ENCODE results near the gene KLRC1.
"Not testable (repeated sequence)": the region's sequence is repeated elsewhere in the genome, so short reads cannot be mapped to it uniquely, and the experiment has no call there.

The KLRC1 gene

DNA sequence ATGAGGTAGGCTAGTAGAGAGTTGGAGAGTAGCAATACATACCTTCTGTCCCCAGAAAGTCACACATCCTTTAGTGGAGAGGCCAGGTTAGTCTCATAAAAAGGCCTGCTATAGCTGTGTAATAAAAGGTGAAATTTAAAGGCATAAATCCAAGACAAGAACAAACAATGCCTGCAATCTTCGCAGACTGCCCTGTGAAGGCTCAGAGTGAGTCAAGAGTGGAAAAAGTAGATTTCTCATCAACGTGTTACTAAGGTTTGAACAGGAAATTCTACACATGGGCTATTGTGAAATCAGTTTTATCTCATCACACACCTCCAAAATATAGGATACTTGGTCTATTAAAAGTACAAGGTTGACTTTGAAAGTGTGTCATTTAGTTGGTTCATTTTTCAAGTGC is at the start of gene KLRC1:
TSS of gene KLRC1 (minus strand) at position 222 of the 400 bp plus-strand sequence. CDS start 2,221 bp downstream, outside the sequence.
- DNase-seq (ENCODE audit: low spot score), result no peak

DNA sequence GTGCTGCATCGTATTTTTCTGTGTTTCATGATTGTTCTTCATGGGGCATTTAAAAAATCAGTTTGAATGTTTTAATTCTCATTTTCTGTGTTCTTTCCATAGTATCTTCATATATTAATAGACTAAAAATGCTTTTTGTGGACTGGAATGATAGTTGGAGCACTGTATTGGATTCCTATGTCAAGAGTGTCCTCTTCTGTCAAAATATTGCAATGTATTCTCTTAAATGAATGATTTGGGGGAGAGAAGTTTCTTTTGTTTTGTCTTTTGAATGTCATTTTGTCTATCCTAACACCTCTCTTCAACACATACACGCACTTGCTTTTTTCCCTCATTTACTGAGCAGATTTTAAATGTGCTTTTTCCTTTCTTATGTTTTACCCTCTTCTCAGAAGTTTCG is 47.9 kb upstream of the KLRC1 start:
- DNase-seq (ENCODE audit: low spot score), result peak; percentile 7

- no peak for DNase-seq (ENCODE audit: low spot score)
Measured at GRCh38 chr12:10498042-10498441, 44.9 kb upstream of the KLRC1 start.

GRCh38 chr12:10497602-10498001 is 44.4 kb upstream of the KLRC1 start:
- no peak for DNase-seq (ENCODE audit: low spot score)

DNA sequence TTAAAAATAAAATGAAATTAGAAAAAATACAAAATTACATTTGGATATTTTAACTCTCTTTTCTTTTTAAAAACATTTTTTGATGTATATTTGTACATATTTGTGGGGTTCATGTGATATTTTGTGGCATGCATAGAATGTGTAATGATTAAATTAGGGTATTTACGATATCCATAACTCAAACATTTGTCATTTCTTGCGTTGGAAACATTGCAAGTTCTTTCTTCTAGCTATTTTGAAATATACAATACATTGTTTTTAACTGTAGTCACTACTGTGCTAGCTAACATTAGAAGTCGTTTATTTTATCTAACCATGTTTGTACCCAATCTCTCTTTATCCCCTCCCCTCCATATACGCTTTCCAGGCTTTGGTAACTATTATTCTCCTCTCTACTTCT is 38.6 kb upstream of the KLRC1 start:
- DNase-seq (ENCODE audit: low spot score), result no peak

DNA sequence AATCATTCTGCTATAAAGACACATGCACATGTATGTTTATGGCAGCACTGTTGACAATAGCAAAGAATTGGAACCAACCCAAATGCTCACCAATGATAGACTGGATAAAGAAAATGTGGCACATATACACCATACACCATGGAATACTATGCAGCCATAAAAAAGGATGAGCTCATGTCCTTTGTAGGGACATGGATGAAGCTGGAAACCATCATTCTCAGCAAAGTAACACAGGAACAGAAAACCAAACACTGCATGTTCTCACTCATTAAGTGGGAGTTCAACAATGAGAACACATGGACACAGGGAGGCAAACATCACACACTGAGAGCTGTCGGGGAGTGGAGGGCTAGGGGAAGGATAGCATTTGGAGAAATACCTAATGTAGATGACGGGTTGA is 34.2 kb upstream of the KLRC1 start:
- not testable (repeated sequence) for DNase-seq (ENCODE audit: low spot score)

GRCh38 chr12:10481901-10482300 is 28.7 kb upstream of the KLRC1 start:
- DNase-seq (ENCODE audit: low spot score), result not testable (repeated sequence)

DNA sequence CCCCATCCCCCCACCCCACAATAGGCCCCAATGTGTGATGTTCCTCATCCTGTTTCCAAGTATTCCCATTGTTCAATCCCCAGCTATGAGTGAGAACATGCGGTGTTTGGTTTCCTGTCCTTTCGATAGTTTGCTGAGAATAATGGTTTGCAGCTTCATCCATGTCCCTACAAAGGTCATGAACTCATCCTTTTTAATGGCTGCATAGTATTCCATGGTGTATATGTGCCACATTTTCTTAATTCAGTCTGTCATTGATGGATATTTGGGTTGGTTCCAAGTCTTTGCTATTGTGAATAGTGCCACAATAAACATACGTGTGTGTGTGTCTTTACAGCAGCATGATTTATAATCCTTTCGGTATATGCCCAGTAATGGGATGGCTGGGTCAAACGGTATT is 19.6 kb upstream of the KLRC1 start:
- not testable (repeated sequence) for DNase-seq (ENCODE audit: low spot score)

GRCh38 chr12:10469701-10470100 is 16.5 kb upstream of the KLRC1 start:
- no peak for DNase-seq (ENCODE audit: low spot score)

DNA sequence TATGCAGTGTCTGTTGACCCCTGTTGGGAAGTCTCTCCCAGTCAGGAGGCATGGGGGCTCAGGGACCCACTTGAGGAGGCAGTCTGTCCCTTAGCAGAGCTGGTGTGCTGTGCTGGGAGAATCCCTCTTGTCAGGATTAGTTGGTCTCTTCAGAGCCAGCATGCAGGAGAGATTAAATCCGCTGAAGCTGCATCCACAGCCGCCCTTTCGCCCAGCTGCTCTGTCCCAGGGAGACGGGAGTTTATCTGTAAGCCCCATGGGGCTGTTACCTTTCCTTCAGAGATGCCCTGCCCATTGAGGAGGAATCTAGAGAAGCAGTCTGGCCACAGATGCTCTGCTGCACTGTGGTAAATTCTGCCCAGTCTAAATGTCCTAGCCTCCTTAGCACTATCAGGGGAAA is 13.1 kb upstream of the KLRC1 start:
- no peak for DNase-seq (ENCODE audit: low spot score)

GRCh38 chr12:10457760-10458159 is 4.6 kb upstream of the KLRC1 start:
- no peak for DNase-seq (ENCODE audit: low spot score)

- DNase-seq (ENCODE audit: low spot score), result no peak
Measured at GRCh38 chr12:10456856-10457255, 3.7 kb upstream of the KLRC1 start.

DNA sequence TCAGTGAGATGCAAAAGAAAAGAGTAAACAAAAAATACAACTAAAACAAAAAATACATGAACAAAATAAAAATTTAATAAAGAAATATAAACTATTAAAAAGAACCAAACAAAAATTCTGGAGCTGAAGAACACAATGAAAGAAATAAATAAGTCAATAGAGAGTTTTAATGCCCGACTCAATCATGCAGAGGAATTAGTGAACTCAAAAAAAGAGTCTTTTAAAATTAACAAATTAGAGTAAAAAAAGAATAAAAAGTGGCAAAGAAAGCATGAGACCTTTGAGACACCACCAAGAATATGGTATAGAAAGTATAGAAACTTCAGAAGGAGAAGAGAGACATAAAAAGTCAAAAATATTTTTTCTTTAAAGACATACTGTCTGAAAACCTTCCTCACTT is 2.6 kb upstream of the KLRC1 start:
- no peak for DNase-seq (ENCODE audit: low spot score)

DNA sequence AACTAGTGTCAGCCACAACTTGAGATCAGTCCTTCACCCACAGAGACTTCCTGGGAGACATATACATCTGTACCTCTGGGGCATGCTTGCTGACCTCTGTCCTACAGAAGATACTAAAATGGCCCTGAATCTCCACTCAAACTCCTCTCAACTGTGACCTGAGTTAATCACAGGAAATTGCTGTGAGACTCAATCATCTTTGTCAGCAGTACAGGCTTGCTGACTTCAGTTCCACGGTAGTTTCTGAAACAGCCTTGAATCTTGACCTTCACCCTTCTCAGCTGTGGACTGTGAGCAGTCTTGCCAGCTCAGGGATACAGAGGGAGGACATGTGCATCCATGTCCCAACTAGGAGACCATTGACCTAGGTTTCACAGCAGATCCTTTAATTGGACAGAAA is 1.4 kb upstream of the KLRC1 start:
- no peak for DNase-seq (ENCODE audit: low spot score)

GRCh38 chr12:10448236-10448635 is 4.9 kb downstream of the KLRC1 start:
- DNase-seq (ENCODE audit: low spot score), result no peak

DNA sequence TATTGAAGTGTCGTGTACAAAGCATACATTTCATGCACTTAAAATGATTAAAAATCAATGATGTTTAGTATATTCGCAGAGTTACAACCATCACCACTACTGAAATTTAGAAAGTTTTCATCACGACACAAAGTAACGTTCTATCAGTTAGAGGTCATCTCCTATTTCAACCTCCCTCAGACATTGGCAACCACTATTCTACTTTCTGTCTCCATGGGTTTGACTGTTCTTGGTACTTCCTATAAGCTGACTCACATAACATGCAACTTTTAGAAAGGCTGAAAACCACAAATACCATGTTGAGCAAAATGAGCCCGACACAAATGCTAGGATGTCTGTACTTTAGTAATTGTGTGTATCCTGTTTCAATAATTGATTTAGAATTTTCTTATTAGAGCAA is 7.1 kb downstream of the KLRC1 start:
- DNase-seq (ENCODE audit: low spot score), result not testable (repeated sequence)

GRCh38 chr12:10441144-10441543 is 12.0 kb downstream of the KLRC1 start:
- DNase-seq (ENCODE audit: low spot score), result not testable (repeated sequence)

GRCh38 chr12:10439608-10440274 is 13.4 kb downstream of the KLRC1 start:
- not testable (repeated sequence) for DNase-seq (ENCODE audit: low spot score)

DNA sequence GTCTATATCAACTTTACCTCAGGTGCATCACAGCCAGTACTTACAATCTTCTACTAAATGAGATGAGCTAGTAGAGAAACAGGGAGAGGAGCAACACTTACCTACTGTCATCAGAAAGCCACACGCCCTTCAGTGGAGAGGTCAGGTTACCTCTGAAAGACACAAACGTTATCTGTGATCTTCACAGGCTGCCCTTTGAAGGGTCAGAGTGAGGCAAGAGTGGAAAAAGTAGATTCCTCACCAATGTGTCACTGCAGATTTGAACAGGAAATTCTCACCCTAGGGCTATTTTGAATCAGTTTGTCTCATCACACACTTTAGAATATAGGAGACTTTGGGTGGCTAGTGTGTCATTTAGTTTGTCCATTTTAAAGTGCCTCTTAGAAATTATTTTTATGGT is 15.6 kb downstream of the KLRC1 start:
- DNase-seq (ENCODE audit: low spot score), result not testable (repeated sequence)

DNA sequence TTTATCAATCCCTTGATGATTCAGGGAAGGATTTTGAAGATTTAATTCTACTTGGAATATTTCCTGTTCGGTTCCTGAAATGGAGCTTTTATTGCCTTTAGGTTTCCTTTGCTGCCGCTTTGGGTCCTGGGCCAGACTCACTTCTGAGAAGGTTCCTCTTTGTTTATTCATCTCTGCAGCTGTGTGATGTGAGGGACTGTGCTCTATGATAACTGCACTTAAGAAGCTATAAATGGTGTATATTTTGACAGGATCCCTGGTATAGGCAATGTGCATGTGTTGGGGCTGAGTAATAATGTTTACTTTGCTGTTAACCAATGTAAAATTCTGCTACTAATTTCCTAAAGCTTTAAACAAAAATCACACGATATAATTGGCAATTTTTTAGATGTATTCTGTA is 17.4 kb downstream of the KLRC1 start, which contains the start of gene KLRC2:
TSS of gene KLRC2 (minus strand) at position 195 of the 400 bp plus-strand sequence. CDS start at position 171, 24 bp downstream.
- DNase-seq (ENCODE audit: low spot score), result not testable (repeated sequence)

DNA sequence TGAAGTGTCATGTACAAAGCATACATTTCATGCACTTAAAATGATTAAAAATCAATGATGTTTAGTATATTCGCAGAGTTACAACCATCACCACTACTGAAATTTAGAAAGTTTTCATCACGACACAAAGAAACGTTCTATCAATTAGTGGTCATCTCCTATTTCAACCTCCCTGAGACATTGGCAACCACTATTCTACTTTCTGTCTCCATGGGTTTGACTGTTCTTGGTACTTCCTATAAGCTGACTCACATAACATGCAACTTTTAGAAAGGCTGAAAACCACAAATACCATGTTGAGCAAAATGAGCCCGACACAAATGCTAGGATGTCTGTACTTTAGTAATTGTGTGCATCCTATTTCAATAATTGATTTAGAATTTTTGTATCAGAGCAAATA is 22.6 kb downstream of the KLRC1 start:
- DNase-seq (ENCODE audit: low spot score), result not testable (repeated sequence)

GRCh38 chr12:10425938-10426337 is 27.2 kb downstream of the KLRC1 start:
- not testable (repeated sequence) for DNase-seq (ENCODE audit: low spot score)

- not testable (repeated sequence) for DNase-seq (ENCODE audit: low spot score)
Measured at GRCh38 chr12:10424260-10424899, 28.8 kb downstream of the KLRC1 start.

DNA sequence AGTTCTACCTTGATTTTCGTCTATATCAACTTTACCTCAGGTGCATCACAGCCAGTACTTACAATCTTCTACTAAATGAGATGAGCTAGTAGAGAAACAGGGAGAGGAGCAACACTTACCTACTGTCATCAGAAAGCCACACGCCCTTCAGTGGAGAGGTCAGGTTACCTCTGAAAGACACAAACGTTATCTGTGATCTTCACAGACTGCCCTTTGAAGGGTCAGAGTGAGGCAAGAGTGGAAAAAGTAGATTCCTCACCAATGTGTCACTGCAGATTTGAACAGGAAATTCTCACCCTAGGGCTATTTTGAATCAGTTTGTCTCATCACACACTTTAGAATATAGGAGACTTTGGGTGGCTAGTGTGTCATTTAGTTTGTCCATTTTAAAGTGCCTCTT is 31.0 kb downstream of the KLRC1 start:
- not testable (repeated sequence) for DNase-seq (ENCODE audit: low spot score)

All from AG20443 (cell line).